Cardiac septum (tissue), 1 donor: ENCODE measurements around the gene HIVEP2. TPM values are rescaled to one million over a fixed set of nuclear protein-coding genes. Genes with fewer than 3 reads are reported as not detected.

Experiments used
- DNase-seq: peaks from one replicate; pipeline ENCODE4 v3.0.0-alpha.2; 2020; ENCODE audit warnings: low spot score
- intact Hi-C: fragments of 100-400 bp; cut with DNase I; formaldehyde crosslinking; loops from one replicate; pipeline ENCODE4 v1.14.0; 2022
- total RNA-seq: library from RNA; stranded (reverse); fragmentation: NEBNext Ultra II Directional; extraction: Animal tissue kit (Norgen Biotek cat#: 25700); gene quantifications from one replicate; pipeline ENCODE4 v1.2.1, GENCODE V29; 2021
- donor health status: DM: no; HTN: no; CAD: no.

The HIVEP2 gene
- total RNA-seq, 1 donor from 2014 or later: 25.7 TPM

GRCh38 chr6:142879076-142879475, 65.9 kb downstream of the HIVEP2 start:
- intact Hi-C loops: no loop called here

DNA sequence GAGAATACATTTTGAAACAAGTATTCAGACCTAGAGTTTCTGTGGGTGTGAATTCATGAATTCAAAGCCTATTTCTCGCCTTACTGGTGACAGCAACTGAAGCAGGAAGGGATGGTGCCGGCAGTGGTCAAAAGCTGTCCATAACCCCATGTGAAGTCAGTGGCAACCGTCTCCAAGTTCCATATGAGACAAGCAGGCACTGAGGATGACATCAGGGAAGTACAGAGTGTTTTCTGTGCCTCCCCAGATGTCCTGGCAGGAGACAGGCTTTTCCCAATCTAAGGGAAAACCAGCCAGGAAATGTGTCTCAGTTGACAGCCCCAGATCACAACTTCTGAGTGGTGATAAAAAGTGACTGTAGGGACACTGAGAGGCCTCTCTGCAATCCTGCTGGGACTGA, 66.6 kb downstream of the HIVEP2 start:
- intact Hi-C loops: no loop called here
- DNase-seq: no peak

More at GRCh38 chr6:142879076-142879475, 65.9 kb downstream of the HIVEP2 start:
- no peak for DNase-seq

DNA sequence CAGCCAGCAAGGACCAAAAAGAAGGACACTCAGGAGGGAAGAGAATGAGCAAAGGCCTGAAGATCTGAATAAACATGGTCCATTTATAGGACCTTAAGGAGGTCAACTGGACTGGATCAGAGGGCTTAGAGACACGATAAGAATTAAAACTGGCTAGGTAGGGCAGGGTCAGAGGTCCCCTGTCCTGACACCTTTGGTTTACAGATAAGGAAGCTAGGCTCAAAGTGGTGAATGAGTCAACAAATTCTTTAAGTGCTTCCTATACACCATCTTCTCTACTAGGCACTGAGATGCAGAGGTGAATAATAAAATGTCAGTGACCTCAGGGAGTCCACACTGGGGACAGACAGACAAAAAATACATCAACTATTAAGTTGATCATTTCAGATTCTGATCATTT, 70.3 kb downstream of the HIVEP2 start:
- no peak for DNase-seq
- intact Hi-C loops: no loop called here

- intact Hi-C loops: no loop called here
These were observed 72.6 kb downstream of the HIVEP2 start for GRCh38 chr6:142872376-142872775.

DNA sequence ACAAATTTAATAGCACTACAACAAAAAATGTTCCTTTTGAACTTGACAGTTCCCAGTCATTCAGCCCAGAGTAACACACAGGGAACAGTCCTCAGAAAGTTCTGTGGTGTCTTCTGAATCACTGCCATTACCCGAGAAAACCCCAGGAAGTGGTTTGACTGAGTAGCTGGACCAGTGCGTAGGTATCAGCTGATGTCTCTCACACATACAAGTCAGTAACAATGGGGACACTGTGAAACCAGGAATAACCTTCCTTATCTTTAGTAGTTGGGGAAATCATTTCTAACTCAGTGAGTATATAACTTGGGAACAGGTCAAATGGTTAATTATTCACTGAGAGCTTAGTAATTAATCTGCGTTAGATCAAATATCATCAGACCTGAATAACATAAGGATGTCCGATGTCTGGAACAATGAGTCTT, 73.1 kb downstream of the HIVEP2 start:
- no peak for DNase-seq
- intact Hi-C loops: loop anchor here (2.0 kb wide), 1 partner anchor 25 kb away; no protein-coding TSS in a partner anchor

More at GRCh38 chr6:142872376-142872775, 72.6 kb downstream of the HIVEP2 start:
- DNase-seq: no peak

DNA sequence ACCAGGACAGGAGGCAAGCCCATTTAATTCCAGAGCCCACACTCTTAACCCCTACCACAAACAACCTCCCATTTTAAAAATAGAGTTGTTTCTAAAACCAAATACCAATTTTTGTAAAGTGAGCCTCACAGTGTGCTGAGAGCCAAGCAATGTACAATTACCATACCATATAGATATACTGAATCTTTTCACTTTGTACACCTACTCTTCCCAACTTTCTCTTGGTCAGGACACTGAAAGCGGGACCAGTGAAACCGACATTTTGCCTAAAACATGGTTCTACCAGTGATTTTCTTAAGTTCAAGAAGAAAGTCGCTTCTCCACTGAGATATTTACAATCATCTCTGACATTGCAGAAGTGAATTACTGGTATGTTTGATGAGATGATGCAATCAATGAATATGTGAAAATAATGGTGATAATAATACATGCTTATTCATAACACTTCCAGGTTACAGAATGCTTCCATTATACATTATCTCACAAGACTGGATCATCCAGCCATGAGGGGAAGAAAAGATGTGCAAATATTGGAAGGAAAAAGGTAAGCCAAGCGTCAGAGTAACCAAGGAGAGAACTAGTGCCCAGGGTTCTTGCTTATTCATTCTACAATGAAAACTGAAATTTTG, 74.1 kb downstream of the HIVEP2 start:
- DNase-seq: no peak
- intact Hi-C loops: loop anchor here (2.0 kb wide), 1 partner anchor 24 kb away; no protein-coding TSS in a partner anchor

DNA sequence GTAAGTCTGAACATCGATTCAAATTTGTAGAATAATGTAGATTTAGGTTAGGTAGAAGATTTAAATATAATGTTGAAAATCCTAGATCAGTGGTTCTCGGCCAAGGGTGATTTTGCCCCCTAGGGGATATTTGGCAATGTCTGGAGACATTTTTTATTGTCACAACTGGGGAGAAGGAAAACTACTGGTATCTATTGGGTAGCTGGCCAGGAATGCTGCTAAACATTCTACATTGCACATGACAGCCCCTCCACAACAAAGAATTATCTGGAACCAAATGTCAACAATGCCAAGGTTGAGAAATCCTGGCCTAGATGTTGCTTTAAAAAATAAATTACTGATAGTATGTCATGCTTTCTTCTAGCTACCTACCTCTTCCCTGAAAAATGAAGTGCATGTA, 76.1 kb downstream of the HIVEP2 start:
- intact Hi-C loops: no loop called here
- no peak for DNase-seq

DNA sequence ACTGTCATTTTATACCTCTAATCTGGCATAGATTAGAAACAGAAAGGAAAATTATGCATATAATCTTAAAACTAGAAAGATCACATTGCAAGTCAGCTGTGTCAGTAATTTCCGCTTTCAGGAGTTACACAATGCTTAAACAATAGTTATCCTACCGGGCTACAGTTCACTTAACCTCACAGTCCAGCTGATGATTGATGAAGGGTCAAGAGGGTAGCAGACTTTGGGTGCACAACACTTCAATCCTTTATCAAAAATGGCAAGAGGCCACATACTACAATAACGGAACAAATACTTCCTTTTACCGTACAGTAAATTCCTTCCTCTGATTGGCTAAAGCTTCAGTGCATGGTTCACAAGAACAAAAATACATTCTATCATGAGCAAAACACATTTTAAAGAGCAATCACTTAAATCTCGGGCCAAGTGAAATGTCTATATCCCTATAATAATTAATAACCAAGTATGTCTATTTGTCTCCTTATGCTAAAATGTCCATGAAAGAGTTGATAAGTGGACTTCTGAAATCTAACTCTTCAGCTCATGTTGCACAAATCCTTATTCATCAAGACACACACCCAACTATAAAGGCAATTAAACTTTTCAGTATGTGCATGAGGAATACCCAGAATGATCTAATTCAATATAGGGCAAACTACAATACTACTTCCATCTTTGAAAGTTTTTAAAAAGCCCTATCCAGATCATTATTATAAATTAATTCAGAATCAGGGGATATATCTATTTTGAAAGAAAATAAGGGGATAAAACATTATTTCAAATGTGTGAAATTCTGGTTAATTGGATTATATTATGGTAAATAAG, 76.8 kb downstream of the HIVEP2 start:
- intact Hi-C loops: no loop called here
- DNase-seq: no peak

- intact Hi-C loops: no loop called here
- DNase-seq: no peak
These were observed 77.6 kb downstream of the HIVEP2 start for GRCh38 chr6:142867355-142867801.

GRCh38 chr6:142863981-142864380, 81.0 kb downstream of the HIVEP2 start:
- intact Hi-C loops: no loop called here
- no peak for DNase-seq

DNA sequence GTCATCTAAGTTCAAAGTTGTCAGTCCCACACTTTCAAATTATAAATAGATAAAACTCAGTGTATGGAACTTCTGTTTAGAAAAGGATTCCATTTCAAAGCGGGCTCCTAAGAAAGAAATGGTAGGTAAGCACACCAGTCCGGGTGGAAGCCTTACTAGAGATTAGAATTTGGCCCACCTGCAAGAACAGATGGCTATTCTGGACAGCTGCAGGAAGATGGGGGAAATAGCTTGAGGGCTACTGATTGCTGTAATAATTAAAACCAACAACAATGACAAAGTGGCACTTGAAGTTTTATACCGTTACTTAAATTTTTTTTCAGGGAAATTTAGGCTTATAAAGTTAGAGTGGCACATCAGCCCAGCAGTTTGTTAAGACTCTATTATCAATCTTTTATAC, 83.3 kb downstream of the HIVEP2 start:
- DNase-seq: no peak
- intact Hi-C loops: no loop called here

- no peak for DNase-seq
- intact Hi-C loops: no loop called here
These were observed 84.5 kb downstream of the HIVEP2 start for GRCh38 chr6:142860498-142860897.

GRCh38 chr6:142857796-142858555, 87.0 kb downstream of the HIVEP2 start:
- DNase-seq: no peak

DNA sequence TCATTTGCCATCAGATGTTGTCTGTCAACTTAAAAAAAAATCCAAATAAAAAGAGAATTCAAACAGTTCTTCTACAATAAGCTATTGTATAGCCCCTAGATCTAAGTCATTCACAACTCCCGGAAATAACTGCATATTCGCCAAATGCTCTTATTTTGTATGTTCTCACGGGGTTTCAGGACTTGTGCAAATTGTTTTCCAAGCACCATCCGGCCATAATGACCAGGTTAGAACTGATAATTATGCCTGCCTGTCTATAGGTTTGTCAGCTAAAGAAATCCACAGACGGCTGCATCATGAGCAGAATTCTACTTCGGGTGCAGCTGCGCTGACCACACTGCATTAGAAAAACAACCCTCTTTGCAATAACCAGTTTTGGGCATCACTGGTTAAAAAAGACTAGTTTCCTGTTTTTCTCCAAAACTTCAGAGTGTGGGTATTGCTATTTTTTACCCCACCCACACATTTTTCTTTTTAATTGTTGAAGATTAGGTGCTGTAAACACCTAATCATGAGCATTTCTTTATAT, 87.7 kb downstream of the HIVEP2 start:
- intact Hi-C loops: no loop called here

More at GRCh38 chr6:142857796-142858555, 87.0 kb downstream of the HIVEP2 start:
- intact Hi-C loops: no loop called here

DNA sequence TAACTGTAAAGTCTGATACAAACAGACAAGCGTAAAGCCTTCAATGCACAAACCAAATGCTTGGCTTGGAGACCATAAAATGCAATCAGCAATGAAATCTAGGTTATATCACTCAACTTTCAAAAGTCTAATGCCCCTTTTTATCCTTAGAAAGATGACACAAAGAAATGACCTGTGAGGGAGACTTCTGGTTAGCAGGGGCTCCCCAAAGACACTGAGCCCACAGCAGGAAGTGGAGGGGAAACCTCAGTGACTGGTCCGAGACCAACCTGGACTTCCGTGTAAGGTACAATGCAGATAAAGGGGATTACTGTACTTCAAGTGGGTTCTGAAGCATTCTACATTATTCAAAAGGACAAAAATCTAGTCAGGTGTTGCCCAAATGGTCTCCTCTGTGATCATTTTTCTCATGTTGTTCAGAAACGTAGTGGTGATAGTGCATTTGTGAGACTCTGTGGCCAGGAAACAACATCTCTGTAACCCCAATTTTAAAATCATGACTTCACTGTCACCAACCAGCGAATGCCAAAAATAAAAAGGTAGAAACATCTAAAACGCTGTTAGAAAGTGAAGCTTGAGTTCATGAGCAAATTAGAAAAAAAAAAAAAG, 88.2 kb downstream of the HIVEP2 start:
- intact Hi-C loops: no loop called here
- DNase-seq: no peak

More for the DNA sequence above, 87.7 kb downstream of the HIVEP2 start:
- DNase-seq: no peak

DNA sequence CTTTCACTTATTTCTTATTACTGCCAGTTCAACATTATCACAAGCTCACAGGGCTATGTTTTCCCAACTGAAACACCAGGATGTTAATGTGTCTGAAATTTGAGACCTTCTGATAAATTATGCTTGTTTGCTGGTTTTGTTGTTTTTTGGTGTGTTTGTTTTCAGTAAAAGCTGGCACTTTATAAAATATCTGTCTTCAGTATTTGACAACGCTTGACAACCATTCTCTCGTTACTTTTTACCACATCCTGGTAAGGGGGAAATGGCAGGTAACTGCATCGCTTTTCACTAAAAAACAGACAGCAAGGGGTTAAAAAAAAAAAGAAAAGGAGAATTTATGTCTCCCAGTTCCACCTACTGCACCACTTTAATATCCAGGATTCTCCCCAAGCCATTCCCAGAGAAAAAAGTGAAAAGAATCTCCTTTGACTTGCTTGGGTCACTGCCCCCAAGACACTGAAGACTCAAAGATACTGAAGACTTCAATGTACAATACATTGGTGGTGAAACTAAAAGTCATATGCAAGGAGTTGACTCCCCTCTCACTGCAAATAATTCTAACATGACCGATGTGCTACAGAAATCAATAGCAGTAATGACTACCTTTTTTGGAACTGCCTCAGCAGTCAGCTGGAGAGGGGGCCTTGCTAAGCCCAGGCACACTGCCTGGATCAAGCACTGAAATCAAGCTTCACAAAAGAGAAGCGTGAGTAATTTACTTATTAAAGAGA, 88.9 kb downstream of the HIVEP2 start:
- DNase-seq: no peak
- intact Hi-C loops: no loop called here

DNA sequence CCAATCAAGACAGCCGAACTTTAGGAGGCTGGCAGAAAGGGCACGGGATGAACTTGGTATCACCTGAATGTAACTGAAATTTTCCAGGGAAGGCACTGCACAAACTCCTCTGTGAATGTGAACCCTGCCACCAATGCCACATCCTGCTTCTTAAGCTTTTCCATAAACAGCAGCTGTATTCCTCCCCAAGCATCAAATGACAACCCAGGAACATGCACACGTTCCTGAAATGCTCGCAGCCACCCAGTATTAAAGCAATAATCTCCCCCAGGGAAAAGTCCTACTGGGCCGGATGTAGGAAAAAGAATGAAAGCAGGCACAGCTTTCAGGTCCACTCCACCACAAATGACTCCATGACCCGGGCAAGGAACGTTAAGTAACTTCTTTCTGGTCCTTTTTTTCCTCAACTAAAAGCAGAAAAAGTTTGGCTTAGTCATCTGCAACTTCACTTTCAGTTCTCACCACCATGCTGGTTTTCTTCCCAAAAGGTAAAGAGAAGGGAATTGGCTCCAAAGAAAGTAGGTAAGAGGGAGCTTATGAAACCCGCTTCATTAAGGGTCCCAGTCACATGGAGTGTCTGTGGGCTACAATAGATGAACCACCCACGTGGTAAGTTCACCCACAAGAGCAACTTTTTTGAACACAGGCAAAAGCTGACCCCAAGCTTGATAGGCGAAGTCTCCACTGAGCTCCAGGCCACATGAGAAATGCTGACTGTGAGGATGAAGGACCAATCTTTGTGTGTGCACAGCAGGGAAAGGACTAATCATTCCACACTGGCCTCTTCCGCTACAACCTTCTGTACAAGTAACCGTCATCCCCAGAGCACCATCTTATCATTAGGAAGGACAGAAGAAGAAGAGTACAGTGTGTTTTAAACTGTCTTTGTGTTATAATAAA, 90.1 kb downstream of the HIVEP2 start:
- no peak for DNase-seq
- intact Hi-C loops: no loop called here
